Omental fat pad (tissue), 4 donors: ENCODE data around the gene ALOX5AP. TPM values are rescaled to one million over a fixed set of nuclear protein-coding genes. Genes with fewer than 3 reads are reported as not detected.

ENCODE experiments used
- ATAC-seq: fragments of 150-250 bp; one replicate; pipeline ENCODE4 v1.9.1; 2016; ENCODE audit warnings: mild to moderate bottlenecking, moderate library complexity; ENCODE audit not compliant: low FRiP score
- DNase-seq: peaks from one replicate; pipeline ENCODE4 v3.0.0-alpha.2; 2019; ENCODE audit warnings: low spot score
- total RNA-seq, 4 donors: library from RNA; depleted of rRNA; stranded (reverse); fragments of >200 nt; gene quantifications; one replicate each; pipeline ENCODE4 v1.1.0, GENCODE V29; 2016
- TF ChIP-seq, protein P1 (sequence below), 3 donors: fragments of 450-650 bp; IDR thresholded peaks; one replicate each; pipeline ENCODE4 v1.5.1; 2016 to 2017; ENCODE audit warnings: antibody characterized with exemption in 3 of 3, mild to moderate bottlenecking in 3 of 3, moderate library complexity in 2 of 3

The ALOX5AP gene
- total RNA-seq, 4 donors from 2014 or later = 45.0 to 109 (median 58.8) TPM

DNA sequence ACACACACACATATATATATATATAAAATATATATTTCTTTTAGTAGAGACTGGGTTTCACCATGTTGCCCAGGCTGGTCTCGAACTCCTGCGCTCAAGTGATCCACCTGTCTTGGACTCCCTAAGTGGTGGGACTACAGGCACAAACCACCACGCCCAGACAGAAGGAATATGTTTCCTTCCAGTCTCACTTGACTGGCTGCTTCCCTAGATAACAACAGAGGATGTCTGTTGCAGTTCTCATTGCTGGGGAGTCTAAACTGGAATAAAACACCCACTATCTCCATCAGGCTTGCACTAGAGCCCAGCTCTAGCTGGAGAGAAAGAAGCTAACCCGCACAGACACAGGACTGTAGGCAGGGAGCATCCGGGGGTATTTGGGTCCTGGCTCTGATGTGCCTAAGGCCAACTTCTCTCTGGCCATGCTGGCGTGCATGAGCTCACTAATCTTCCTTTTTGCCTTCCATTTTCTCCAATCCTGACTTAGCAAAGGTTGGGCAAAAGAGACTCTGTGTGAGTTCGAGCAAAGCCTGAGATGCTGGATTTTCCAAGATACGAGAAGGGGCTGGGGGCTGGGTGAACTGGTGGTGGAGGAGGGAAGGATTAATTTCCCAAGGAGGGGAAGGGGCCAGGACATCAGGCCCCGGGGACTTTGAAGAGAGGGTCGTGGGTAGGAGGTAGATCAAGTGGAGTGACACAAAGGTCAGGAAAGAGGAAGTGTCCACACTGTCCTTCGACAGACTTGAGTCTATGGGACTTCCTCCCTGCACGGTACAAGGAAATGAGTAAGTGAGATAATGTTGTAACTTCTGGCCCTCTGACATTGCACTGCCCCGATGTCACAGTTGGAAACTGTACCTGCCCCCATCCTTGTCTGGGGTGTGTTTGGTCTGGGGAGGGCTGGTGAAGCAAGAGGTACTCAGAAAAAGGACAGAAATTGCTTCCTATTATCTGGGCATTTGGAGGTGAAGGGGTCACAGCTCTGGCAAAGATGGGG is 22.5 kb upstream of the ALOX5AP start:
- TF ChIP-seq, protein P1, sequence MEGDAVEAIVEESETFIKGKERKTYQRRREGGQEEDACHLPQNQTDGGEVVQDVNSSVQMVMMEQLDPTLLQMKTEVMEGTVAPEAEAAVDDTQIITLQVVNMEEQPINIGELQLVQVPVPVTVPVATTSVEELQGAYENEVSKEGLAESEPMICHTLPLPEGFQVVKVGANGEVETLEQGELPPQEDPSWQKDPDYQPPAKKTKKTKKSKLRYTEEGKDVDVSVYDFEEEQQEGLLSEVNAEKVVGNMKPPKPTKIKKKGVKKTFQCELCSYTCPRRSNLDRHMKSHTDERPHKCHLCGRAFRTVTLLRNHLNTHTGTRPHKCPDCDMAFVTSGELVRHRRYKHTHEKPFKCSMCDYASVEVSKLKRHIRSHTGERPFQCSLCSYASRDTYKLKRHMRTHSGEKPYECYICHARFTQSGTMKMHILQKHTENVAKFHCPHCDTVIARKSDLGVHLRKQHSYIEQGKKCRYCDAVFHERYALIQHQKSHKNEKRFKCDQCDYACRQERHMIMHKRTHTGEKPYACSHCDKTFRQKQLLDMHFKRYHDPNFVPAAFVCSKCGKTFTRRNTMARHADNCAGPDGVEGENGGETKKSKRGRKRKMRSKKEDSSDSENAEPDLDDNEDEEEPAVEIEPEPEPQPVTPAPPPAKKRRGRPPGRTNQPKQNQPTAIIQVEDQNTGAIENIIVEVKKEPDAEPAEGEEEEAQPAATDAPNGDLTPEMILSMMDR (IDR thresholded peaks at IDR 0.05) = no peak
- DNase-seq (no peak), ATAC-seq (no peak)

DNA sequence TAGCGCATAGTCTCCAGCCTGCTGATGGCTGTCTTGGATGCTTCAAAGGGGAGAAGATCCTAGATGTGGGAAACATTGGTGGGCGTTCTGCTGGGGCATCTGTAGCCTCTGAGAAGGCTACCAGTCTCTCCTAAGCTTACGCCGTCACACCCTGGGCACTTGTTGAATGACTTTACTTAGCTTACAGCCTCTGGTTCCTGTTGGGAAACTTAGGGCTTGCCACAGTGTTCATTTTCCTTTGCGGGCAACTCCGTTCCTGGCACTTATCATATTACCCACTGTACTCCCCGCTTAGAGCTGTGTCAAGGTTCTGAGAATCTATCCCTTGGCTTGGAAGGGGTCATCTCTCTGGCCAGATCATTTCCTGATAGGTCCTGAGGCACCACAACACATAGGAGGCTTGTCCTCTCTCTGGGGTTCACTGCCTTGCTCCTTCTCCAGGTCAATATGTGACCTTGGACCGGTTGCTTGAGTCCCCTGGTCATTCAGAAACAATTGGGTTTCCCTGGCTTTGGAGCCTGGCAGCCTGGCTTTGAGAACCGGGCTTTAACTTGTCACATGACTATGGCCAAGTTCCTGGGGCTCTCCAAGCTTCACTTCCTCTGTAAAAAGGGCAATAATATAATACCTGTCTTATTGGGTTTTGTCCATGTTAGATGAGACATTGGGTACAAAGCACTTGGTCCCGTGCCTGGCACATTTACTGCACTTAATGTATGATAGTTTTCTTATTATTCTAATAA is 20.5 kb upstream of the ALOX5AP start:
- no peak for DNase-seq
- TF ChIP-seq, protein P1 (IDR thresholded peaks at IDR 0.05) = no peak
- no peak for ATAC-seq

DNA sequence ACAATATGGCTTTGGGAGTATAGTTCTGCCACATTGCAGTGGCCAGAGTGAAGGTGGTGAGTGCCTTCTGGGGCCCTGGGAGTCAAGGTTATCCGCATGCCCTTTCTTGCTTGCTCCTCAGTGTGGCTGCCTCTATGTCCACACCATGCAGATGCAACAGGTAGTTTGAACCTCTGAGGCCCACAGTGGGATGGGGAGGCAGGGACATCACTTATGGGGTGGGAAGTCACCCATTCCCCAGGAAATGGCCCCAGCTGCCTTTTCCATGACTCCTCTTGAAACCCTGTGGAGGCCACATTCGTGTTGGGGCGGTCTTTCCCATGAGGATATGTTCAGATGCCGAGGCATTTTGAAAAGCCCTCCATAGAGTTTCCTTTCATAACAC is 20.0 kb upstream of the ALOX5AP start:
- no peak for DNase-seq
- ATAC-seq = no peak
- TF ChIP-seq, protein P1 (IDR thresholded peaks at IDR 0.05) = no peak

DNA sequence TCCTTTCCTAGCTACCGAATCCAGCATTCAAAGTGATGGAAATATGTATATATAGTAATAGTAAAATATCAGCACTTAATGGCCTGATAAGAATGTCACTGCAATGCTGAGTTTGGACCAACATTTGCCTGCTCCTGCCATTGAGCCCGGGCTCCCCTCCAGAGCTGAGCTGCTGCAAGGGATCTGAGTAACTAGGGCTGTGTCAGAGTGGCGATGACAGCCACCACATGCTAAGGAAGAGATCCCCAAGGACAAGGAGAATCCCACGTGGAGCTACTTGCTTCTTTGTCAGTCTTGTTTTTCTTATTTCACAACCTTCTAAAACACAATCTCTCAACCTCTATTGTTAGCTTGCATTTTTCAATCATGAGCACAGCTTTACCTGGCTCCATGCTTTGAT is 19.5 kb upstream of the ALOX5AP start:
- DNase-seq = no peak
- ATAC-seq = no peak
- TF ChIP-seq, protein P1 (IDR thresholded peaks at IDR 0.05) = no peak

- TF ChIP-seq, protein P1 (IDR thresholded peaks at IDR 0.05) = no peak
- ATAC-seq = peak; percentile 15
- DNase-seq = no peak
Observed at GRCh38 chr13:30718661-30719524, 16.4 kb upstream of the ALOX5AP start.

GRCh38 chr13:30719525-30719914 is 15.8 kb upstream of the ALOX5AP start:
- ATAC-seq = no peak
- TF ChIP-seq, protein P1 (IDR thresholded peaks at IDR 0.05) = no peak
- DNase-seq = no peak
